ENCODE results near the gene COX8A.

Gene COX8A

DNA sequence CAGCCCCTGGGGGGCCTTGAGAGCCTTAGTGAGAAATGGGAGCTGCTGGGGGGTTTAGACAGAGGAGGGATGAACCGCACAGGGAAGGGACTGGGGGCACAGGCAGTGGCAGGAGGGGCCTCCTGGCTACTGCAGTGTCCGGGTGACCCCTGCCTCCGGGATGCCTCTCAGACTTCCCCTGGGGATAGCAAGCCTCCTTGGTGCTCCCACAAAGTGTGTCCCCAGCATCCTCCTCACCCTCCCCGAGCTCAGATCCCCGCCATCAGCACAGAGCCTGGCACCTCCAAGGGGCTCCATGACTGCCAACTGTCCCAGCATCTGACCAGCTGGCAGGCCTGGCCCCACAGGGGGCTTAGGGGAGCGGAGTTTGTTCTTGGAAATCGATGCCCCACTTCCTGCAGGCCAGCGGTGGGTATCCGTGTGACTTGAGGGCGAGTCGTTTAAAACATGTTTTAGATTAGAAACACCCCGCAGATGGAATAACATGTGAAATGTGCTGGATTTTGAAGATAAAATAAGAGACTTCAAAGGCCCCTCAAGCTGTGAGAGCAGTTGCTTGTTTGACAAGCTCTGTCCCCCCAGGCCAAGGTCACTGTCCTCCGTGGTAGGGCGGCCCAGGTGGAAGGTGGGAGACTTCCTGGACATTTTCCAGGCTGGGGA, 47.8 kb downstream of the COX8A start:
- no peak for DNase-seq

DNA sequence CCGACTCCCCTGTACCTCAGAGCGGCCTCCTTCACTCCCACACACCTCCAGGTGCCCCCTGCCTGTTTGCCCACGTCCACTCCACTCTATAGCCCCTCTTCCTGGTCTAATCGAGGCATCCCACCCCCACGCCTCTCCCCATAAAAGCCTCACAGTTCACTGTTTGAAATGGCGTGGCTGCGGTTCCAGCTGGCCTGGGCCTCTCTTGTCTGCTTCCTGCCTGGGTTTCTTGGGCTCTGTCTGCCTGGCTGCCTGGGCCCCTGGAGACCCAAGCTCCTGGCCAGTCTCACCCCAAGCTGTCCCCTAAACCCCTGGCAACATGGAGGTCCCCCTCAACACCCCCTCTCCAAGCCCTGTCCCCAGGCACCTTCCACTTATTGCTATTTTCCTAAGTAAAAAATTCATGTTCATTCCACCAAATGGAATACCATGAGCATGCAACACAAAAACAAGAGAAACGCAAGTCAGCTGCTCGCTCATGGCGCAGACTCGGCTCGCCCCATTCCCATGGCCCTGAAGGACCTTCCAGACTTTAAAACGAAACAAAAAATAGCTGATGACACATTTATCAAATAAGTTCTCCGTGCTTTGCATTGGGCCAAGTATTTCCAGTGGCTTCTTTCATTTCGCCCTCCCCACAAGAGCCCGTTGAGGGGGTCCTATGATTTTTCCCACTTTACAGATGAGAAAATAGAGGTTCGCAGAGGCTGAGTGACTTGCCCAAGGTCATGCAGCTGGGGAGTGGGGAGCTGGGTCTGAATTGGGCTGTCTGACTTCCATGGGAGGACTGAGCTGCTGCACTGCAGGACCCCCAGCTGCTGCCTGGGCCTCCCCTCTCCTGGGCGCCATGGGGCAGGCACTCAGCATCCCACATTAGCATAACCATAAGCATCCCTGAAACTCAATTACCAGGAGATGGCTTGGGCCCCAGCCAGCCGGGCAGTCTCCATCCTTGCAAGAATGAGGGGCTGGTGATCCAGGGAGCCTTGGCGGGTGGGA, 49.6 kb downstream of the COX8A start:
- DNase-seq = no peak

DNA sequence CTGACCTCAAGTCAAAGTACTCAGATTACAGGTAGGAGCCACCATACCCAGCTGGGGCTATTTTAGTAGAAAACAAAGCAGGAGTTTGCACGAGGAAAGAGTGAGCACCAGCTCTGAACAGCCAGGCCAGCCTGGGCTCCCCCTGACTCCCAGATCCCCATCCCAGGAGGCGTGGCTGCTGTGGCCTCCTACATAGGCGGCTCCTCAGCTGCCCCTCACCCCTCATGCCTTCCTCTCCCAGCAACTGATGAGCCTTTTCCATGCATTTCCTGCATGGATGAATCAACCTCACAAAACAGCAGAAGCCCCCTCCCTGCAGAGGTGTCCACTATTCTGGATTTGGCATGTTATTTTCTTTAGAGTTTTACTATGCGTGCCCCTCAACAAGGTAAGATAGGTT, 50.8 kb downstream of the COX8A start:
- no peak for DNase-seq
